Loucy (cell line): ENCODE results near the gene MFAP2.

Experiments
- CTCF ChIP-seq: fragments of 200-600 bp; sonication (generic); conservative IDR thresholded peaks from 2 replicates; pipeline ENCODE4 v1.5.1; 2014; ENCODE audit warnings: mild to moderate bottlenecking, antibody characterized with exemption, low read length
- EZH2phosphoT487 ChIP-seq: fragments of 200-600 bp; IDR thresholded peaks from 2 replicates; pipeline ENCODE4 v1.6.1; 2018; ENCODE audit warnings: antibody characterized with exemption, mild to moderate bottlenecking, moderate library complexity, borderline replicate concordance

DNA sequence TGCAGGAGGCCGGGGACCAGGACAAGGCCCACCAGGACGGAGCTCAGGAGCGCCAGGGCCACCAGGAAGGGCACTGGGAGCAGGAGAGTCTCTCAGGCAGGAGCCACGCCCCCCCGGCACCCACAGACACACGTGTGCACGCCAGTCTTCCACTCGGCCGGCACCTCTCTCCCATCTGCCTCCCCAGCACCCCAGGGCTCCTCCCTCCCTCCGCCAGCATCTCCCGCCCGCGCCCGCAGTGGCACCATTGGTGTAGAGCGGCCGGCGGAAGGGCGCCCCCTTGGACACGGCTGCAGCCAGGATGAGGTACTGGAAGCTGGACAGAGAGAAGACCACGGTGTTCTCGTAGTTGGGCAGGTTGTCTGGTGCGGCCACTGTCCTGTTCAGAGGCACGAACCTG lies 6.1 kb upstream of the MFAP2 start:
- TF ChIP-seq CTCF (no peak), EZH2phosphoT487 (no peak)
